Lung microvascular endothelial cell (primary cell): ENCODE measurements around the gene GRID2. TPM values are rescaled to one million over a fixed set of nuclear protein-coding genes. Genes with fewer than 3 reads are reported as not detected.
"Not testable (repeated sequence)": the region's sequence is repeated elsewhere in the genome, so short reads cannot be mapped to it uniquely, and the experiment has no call there.

Experiments used
- DNase-seq, 2 donors: peaks; one replicate each; pipeline versions ENCODE4 v3.0.0 to v3.0.0-alpha.2; 2010; ENCODE audit warnings: low read depth in 2 of 2
- total RNA-seq: library from RNA; depleted of rRNA; stranded (reverse); fragments of >200 nt; gene quantifications from 2 replicates; pipeline ENCODE4 v1.2.1, GENCODE V29; 2014

Gene GRID2
- total RNA-seq, 1 donor from 2014 or later: not detected

DNA sequence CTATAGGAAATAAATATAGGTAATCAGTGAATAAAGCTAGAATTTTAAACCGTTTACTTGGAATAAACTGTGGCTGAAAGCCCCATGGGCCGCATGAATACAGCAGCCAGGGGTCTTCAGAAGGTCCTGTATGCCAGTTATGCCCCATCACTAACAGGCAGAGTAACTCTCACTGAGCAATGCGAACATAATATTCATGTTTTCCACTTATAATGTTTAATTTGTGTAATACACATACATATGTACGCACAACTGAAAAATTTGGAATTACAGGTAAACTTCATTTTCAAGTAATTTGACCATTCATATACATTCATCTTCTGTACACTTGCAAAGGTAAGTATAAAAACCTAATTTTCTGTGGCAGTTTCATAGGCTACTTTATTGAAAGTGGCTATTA is 998.5 kb downstream of the GRID2 start:
- no peak for DNase-seq

DNA sequence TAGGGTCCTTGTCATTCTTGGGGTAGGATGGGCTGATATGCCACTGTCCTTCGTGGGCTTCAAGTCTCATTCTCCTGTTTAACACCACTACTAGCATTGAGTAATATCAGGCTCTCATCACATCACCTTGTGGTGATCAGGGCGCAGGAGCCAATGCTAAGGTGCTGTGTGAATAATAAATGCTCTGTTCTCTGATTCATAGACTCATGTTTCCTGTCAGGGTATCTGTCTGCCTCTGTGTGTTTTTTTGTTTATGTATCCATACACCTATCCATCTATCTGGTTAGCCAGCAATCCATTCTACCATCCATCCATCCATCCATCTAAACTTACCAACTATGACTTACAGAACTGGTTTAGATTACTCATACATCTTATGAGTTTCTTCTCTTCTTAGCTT is 999.7 kb downstream of the GRID2 start:
- DNase-seq: no peak

DNA sequence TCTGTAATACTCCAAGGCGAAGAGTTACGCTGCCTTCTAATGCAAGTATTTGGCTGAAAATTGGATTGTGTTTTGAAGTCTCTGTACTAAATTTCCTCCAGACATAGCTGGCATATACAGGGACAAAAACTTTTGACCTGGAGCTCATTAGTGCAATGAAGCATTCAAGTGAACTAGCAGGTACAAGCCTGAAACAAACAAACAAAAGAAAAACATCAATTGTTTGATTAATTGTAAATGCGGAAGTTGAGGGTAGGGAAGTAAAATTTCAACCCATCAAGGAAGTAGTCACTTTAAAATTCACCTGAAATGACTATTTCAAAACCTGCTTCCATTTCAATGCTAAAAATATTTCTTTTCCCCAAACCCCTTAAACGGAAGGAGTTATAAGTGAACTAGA is 1008.5 kb downstream of the GRID2 start:
- DNase-seq: no peak

DNA sequence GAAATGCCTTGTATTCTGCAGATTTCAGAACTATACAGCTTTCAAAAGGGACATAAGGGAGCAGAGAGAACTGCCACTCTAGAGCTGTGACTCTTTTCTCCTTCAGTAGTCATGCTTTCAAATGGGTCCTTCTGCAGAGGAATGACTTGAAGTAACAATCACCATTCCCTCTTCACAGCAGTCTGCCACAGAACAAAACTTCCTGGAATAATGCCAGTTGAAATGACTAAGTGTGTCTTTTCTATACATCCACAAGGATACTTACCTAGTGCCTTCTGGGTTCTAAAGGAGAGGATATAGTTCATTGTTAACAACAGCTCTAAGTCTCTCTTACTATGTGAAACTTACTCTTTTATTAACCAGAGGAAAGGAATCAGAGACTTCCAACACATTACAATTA is 1009.4 kb downstream of the GRID2 start:
- DNase-seq: no peak

DNA sequence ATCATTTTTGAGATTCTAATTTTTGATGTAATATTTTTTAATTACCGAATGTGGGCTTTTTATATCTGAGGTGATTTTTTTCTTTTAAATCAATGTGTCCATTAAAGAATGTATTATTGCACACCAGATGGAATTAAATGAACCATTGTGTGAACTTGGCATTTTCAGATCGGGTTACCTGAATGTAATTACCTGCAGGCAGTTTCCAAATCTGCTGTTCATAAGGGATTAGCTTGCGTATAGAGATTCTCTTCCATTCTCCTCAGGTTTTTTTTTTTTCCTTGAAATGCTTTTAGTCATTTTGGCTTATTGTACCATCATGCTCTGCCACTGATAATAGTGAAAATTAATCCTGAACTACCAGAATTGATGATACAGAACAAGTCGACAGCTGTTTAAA is 1013.3 kb downstream of the GRID2 start:
- no peak for DNase-seq

DNA sequence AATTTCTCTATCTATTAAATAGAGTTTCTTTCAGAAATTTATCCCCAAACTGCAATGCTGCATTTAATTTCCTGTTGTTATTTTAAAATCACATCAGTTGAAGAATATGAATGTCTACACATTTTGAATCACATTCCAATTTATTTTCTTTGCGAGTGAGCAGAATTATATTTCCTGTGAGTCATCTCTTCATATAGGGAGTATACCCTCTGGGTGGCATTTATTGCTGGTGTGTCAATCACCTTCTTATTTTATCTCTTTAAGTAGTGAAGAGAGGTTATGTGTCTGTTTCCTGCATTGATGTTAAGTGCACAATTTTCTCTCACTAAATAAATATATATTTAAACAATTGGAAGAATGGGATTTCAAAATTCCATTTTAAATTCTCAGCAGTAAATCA is 1013.8 kb downstream of the GRID2 start:
- DNase-seq: no peak

DNA sequence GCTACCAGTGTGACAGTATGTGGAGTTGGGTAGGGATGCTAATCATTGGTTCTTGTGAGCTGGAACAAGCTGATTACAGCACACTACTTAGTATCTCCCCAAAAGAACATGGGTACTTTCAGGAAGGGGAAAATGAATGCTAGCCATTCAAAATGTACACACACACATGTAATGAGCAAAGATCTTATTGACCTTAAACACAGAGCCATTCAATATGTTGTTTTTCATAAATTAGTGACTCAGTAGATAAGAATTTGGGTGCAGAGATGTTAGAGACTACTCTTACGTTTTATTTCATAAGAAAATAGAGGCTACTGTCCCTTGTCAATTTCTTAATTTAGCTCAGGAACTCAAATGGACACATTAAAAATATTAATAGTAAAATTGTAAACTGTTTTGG is 1015.3 kb downstream of the GRID2 start:
- no peak for DNase-seq

DNA sequence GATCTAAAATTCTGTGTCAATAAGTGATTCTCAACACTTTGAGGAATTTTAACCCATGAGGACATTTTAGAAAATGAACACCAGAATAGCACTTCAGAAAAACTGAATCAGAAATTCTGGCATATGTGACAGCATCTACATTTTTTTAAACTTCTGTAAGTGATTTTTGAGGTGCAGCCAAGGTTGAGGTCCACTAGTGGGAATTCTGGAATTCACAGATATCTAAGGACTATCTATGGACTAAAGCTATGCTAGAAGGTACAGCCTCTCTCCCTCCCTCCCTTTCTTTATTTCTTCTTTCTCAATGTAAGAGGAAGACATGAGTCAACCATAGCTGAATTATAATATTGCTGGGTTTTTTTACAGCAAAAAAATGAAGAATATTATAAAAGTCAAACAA is 1016.6 kb downstream of the GRID2 start:
- DNase-seq: no peak

DNA sequence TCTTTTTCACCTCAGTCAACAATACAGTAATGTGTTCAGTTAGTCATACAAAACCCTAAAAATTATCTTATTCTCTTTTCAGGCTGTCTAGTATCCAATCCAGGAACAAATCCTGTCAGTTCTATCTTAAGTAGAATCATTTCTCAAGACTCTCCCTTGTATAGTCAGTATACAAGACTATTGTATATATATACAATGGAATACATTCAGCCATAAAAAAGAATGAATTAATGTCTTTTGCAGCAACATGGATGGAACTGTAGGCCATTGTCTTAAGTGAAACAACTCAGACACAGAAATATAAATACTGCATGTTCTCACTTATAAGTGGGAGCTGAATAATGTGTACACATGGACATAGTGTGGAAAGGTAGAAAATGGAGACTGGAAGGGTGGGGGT is 1023.6 kb downstream of the GRID2 start:
- no peak for DNase-seq

DNA sequence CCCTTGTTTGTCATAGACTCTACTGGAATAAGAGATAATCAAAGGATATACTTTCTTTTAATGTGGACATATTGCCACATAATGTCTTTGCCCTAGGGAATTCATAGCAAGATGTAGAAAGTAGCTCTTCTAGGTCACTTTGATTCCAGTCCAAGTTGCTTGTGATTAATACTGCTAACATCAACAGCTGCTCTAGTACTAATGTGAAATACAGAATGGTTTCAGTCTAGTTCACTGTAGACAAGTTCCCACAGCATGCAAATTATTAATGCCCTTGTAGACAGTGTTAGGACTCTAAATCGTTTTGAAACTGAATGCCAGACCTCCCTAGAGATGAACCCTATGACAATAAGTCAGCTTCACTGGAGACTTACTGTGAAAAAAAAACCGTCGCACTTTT is 1030.2 kb downstream of the GRID2 start:
- DNase-seq: no peak

DNA sequence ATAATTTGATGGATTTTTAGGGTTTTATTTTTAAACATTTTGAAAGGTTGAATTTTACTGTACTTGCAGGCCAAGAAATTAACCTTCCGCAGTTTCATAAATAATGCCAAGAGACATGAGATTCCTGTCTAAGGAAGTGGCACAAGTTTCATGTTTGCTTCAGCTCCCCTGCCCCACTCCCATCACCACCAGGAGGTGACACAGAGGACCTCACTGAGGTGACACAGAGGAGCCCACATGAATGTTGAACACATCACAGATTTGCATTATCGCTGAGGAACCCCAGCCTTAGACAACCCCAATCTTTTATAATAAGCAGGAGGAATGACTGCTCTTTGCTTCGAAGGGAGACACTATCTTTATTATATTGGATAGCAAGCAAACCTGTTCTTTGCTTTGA is 1033.4 kb downstream of the GRID2 start:
- no peak for DNase-seq

DNA sequence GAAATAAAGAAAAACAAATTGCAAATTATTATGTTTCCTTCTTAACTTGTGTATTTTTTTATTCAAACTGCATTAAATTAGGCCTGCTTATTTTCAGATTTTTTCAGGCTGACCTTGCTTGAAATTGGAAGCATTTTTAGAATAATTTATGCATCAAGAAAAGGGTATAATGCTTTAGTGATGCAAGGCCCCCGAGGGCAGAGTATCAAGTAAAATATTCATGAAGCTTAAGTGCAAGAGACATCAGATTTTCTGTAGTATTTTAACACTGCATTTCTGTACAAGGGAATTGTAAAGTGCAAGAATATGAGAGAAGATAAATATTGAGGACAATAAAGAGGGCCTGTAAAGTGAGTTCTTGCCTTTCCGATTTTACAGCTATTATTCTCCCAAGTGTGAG is 1039.0 kb downstream of the GRID2 start:
- DNase-seq: no peak

DNA sequence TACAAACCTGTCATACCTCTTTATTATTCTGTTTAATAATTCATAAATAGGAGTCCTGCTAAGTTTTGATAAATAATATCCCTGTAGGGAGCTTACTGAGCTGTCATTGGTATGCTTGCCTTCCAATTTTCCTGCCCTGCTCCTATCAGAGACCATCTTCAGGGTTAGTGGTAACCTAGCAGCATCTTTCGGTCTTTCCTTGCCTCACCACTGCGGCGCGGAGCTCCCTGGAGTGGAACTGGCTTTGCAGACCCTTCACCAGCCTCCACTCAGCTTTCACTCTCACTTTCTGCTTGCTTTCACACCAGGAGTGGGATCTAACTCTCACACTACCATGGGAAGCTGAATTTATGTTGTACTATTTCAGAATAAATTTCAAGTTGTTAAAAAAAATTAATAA is 1043.1 kb downstream of the GRID2 start:
- DNase-seq: no peak

DNA sequence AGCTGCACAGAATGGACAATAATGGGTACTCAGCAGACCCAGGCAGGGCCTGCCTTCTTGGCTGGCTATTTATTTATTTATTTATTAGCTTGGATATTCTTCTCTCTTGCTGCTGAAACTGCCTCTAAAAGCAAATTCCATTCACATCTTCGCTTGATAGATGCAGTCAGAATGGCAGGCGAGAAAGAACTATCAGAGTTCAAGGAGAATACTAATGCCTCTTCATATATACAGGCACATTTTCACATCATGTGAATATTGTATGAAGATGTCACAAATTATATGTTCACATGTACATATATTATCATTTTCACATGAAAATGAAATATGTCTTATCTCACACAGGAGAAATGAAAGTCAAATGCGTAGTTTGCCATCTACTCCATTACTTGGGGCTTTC is 1045.1 kb downstream of the GRID2 start:
- no peak for DNase-seq

DNA sequence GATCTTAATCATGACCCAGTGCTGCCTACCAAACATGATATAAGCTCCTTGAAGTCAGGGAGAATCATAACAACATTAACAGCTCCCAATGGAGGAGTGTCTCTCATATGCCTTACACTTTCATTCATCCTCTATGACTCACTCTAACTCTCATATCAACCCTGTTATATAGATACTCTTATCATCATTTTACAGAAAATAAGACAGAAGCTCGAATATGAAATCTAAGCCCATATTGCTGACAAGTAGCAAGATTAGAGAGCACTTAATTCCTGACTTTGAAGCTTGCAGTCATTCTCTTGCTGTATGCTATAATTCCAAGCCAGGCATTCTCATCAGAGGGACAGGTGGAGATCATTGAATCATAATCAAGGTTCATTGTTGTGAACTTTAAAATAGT is 1048.1 kb downstream of the GRID2 start:
- no peak for DNase-seq

DNA sequence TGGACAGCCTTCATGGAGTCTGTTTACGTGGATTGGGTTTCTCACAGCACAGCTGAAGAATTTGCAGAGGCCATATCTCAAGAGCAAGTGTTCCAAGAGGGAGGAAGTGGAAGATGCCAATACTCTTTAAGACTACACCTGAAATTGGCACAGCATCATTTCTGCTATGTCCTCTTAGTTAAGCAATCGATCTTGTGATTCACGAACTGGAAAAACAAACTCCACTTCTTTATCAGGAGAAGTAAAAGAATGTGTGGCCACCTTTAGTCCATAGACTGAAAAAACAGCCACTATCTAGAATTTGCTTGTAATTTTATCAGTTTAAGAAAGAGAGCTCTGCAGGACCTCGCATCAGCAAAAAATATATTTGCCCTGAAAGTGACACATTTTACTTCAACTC is 1051.6 kb downstream of the GRID2 start:
- no peak for DNase-seq

DNA sequence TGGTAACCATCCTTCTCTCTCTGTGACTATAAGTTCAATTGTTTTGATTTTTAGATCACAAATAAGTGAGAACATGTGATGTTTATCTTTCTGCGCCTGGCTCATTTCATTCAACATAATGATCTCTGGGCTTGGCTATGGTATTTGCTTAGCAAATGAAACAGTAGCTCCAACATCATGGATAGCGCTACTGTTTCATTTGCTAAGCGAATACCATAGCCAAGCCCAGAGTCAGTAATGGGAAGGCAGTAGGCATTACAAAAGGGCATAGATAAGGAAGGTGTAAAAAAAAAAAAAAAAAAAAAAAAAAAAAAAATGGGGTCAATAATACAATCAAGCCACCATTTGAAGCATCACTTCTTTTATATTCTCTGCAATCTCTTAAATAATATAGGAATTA is 1055.8 kb downstream of the GRID2 start:
- DNase-seq: no peak

DNA sequence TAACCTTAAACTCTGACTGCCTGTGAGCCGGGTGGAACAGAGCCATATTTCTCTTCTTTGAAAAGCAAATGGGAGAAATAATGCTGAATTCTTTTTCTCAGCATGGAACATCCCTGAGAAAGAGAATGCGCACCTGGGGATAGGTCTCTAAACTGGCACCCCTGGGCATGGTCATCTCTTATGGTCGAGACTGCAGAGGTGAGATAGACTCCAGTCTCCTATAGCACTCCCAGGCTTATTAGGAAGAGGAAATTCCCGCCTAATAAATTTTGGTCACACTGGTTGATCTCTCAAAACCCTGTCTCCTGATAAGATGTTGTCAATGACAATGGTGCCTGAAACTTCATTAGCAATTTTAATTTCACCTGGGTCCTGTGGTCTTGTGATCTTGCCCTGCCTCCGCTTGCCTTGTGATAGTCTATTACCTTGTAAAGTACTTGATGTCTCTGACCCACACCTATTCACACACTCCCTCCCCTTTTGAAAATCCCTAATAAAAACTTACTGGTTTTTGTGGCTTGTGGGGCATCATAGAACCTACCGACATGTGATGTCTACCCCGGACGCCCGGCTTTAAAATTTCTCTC is 1062.5 kb downstream of the GRID2 start:
- not testable (repeated sequence) for DNase-seq

DNA sequence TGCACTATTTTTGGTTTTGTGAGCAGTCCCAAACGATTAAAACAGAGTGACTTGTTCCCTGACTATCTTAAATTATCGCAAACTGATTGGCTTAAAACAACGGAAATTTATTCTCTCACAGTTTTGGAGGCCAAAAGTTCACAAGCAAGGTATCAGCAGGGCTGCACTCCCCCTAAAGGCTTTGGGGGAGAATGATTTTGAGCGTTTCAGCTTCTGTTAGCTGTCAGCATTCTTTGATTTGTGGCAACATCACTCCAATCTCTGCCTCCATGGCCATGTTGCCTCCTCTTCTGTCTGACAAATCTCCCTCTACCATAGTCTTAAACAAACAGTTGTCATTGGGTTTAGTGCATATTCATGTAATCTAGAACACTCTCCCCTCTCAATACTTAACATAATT is 1065.2 kb downstream of the GRID2 start:
- DNase-seq: no peak

DNA sequence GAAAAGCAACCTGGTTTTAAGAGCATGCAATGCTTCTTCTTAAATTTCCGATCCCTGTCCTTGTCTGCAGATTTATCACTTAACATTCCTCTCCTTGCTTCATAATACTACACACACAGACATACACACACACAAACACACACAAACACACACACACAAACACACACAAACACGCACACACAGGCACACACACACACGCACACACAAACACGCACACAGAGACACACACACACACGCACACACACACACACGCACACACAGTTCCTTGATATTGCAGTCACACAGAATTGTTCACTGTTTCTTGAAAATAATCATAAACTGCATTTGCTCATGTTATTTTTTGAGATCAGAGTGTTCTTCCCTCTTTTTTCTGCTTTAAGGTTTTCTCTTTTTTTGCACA is 1066.5 kb downstream of the GRID2 start:
- no peak for DNase-seq

DNA sequence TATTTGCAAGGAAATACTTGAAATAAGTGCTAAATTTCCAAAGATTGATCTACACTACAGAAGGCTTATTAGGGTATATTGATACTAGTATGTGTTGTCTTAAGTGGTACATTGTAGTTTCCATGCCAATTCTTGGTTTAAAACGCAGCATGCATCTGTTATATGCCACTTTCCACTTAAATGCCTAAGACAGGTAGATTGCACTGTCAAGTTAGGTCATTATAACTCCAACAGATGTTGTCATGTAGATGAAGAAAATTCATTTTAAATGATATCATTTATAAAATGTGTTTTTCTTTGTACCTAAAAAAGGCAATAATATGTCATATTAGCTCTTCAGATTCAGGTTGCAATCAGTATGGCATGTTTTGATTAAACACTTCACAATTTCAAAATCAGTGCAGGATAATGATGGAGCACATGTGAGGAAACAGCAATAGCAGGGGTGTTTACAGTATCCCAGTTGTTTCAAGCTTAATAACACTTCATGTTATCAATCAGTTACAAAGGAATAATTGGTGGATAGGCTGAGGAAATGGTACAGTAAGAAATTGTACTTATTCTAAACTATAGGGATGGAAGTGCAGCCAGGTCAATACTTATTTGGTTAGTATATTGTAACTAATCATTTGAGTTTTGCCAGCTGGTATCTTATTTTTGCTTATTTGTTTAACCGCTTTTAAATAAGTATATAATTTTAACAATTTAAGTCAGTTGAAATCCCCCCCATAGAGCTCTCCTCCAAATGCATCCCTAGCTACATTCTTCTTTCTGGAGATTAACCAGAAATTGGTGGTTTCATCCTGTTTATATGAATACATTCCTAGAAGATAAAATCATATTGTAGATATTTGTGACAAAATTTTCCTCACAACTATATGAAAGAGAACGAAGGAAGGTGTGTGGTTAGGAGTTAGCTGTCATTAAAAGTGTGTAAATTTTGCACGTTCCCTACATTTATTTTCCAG is 1070.4 kb downstream of the GRID2 start:
- no peak for DNase-seq

DNA sequence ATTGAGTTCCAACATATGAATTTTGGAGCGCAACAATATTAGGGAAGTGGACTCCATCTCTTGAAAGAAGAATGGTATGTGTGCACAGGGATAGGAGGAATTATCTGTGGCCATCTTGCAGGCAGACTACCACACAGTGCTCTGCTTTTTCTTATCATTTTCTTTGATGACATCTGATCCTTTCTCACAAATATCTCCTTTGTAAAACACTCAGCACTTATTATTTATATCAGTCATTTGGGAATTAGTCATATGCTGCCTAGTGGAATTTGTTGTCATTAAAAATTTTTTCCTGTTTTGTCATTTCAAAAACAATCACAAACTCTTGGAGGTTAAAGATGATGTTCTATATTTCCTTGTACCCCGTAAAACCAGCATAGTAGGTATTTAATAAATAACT is 1080.5 kb downstream of the GRID2 start:
- DNase-seq: no peak

DNA sequence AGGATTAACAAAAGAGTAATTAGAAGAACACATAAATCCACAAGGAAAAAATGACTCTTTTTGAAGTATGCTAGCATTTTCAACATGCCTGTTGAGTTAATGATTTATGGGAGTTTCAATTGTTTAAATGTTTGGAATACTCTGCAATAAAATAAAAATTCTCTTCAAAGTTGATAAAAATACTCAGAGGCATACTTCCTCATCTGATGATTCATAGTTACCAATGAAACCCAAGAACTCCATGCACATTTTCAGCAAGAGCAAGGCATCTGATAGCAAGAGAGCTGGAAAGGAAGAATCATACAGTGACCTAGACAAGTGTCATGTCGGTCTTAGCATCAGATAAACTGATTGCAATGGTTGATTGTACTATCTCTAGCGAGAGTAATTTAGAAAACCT is 1081.1 kb downstream of the GRID2 start:
- no peak for DNase-seq
